GM19351 (cell line): ENCODE measurements around the gene COQ9.
"Not testable (repeated sequence)": the region's sequence is repeated elsewhere in the genome, so short reads cannot be mapped to it uniquely, and the experiment has no call there.

Experiments
- ATAC-seq: cut with Tn5 transposase; IDR thresholded peaks from one replicate; pipeline ENCODE4 v1.9.1; 2021; ENCODE audit warnings: mild to moderate bottlenecking, moderate library complexity; ENCODE audit not compliant: unreplicated experiment

Gene COQ9

DNA sequence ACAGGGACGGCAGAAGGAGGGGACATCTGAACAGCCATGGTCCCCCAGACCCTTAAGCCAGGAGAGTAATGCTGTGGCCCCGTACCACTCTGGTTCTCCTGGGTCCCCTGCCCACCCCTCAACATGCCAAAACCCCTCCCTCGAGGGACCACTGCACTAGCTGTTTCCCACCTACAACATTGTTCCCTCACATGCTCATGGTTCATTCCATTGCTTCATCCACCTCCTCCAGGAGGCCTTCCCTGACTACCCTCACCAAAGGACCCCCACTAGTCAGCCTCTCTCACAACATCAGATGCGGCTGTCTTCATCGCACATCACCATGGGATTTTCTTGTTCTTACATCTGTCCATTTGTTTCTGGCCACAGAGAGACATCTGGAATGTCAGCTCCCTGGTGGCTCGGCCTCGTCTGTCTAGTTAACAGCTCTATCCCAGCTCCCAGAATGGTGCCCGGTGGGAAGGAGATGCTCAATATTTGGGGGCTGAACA, 37.3 kb downstream of the COQ9 start:
- ATAC-seq: no peak

DNA sequence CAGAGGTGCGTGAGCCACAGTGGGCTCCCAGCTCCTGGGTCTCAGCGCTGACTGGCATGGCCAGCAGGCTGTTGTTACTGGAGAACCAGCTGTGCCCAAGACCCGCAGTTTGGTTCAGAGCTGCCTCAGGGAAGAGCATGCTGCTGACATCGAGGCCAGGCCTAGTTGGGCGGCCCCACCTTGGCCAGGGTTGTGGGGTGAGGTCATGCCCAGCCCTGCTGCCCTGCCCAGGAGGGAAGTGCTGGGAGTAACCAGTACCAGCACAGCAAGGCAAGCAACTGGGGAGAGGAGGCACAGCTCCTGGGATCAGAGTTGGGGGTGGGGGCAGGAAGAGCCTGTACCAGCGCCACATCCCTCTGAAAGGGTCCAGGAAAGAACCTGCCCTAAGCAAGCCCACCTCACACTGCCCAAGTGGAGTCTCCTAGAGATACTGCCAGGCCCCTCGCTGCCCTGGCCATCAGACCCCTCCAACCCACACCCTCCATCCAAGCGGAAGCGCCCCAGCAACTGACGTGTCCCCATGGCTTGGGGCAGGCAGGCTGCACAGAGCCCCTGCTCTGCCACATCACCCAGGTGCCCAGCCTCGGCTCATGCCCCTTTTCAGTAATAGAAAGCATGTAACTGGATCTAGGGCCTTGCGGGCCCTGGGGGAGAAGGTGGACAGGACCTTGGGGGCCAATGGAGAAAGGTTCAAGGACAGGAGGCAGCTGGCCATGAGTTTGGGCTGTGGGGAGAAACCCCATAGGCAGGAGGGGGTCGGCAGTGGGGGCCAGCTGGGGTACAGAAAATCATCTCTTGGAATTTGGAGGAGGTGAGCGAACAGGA, 38.0 kb downstream of the COQ9 start:
- ATAC-seq: no peak

GRCh38 chr16:57485916-57486857, 38.9 kb downstream of the COQ9 start, which contains the start of gene DOK4:
DOK4 (minus strand) TSS chr16:57486493; CDS start chr16:57479507, 6,986 bp downstream.
- peak; percentile 85 for ATAC-seq

- no peak for ATAC-seq
These were observed 39.9 kb downstream of the COQ9 start for GRCh38 chr16:57486858-57487834.

DNA sequence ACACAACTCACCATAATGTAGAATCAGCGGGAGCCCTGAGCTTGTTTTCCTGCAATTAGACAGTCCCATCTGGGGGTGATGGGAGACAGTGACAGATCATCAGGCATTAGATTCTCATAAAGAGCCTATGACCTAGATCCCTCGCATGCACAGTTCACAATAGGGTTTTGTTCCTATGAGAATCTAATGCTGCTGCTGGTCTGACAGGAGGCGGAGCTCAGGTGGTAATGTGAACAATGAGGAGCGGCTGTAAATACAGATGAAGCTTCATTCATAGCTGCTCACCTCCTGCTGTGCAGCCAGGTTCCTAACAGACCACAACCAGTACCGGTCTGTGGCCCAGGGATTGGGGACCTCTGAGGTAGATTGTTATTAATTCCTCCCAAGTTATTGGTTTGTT, 42.0 kb downstream of the COQ9 start:
- ATAC-seq: no peak

- ATAC-seq: no peak
These were observed 46.5 kb downstream of the COQ9 start for GRCh38 chr16:57493767-57494166.

GRCh38 chr16:57497121-57497520, 49.8 kb downstream of the COQ9 start:
- no peak for ATAC-seq

DNA sequence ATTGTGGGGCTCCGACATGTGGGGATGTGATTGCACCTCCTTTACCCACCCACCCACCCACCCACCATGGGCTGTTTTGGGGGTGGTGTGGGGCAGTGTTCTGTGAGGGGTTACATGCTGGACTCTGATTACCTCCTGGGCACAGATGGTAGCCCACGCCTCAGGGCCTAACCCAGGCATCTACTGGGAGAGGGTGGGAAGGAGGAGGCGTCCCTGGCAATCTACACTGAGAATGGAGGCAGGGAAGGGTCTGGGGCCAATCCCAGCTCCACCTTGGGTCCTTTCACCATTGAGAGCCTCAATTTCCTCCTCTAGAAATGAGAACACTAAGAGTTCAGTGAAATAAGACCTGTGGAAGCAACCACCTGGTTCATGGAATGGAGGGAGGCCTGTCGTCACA, 50.8 kb downstream of the COQ9 start:
- ATAC-seq: no peak

DNA sequence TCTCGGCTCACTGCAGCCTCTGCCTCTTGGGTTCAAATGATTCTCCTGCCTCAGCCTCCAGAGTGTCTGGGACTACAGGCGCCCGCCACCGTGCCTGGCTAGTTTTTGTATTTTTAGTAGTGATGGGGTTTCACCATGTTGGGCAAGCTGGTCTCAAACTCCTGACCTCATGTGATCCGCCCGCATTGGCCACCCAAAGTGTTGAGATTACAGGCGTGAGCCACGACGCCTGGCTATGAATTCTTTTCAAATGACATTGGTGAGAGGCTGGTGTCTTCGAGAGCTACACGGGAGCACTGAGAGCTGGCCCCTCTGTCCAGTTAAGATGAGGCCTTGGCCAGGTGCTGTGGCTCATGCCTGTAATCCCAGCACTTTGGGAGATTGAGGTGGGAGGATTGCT, 52.7 kb downstream of the COQ9 start:
- not testable (repeated sequence) for ATAC-seq

DNA sequence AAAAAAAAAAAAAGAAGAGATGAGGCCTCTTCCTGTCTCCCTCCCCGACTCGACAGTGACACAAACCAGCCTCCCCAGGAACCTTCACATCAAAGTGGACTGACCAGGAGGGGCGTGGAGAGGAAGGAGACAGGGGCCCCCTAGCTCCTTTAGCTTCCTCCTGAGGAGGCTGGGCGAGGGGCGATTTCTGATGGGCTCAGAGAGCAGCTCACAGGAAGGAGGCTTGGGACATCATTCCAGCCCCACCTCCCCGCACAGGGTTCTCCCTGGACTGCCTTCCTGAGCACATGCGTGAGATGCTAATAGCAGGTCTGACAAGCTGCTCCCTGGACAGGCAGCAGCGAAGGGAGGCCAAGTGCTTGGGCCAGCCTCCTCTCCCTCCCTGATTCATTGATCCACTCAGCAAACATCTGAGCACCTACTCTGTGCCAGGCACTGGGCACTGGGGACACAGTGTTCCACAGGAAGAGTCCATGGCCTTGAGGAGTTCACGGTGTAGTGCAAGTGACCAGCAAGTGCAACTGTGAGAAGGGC, 53.4 kb downstream of the COQ9 start:
- no peak for ATAC-seq

DNA sequence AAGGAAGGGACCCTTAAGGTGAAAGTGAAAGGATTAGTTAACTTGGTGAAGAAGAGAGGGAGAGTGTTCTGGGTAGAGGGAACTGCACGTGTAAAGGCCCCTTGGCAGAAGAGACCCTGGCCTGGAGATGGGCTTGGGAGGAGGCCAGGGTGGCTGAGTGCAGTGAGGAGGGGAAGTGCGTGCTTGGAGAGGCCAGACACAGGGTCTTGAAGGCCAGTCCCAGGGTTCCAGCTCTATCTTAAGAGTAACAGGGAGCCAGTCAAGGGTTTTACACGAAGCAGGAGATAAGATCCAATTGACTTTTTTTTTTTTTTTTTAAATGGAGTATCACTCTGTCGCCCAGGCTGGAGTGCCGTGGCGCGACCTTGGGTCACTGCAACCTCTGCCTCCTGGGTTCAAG, 54.2 kb downstream of the COQ9 start:
- ATAC-seq: no peak

DNA sequence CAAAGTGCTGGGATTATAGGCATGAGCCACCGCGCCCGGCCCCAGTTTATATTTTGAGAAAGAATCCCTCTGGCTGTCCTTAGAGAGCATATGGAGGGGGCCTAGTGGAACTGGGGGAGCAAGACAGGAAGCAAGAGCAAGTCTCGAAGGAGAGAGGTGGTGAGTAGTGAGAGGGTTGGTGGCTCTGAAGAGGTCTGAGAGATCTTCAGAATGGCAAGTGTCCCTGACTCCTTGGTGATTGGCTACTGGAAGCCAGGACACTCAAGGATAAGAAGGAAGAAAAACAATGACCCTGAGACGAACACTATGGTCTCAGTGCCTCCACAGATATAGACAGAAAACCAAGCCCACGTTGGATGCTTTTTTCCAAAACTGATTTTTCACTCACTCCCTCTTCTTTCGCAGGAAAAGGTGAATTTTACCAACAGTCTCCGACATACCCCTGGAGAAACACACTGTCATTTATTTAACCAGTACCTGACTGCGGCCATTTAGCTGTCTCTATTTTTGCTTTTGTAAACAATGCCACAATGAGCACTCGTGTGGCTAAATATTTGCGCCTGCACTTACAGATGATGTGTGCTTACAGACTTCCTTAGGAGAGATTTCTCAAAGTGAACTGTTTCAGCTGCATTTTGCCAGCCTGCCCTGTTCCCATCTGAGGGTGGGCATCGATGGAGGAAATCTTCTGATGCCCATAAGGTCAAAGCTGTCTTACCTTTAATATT, 54.9 kb downstream of the COQ9 start:
- no peak for ATAC-seq

DNA sequence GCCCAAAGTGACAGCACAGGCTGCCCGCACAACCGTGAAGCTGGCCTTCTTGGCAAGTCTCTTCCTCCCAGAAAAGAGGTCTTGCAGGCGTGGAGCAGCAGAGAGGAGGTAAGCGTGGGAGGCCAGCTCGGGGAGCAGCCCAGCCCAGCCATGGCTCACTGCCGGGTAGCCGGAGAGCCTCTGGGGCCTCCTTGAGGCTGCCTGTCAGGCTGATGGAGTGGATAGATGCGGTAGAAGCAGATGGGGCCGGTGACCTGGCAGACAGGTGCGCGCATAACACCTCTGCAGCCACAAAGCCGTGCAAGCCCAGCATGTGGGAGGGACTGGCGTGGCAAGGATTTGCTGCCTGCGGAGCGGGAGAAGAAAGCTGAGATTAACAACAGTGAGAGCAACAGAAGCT, 56.1 kb downstream of the COQ9 start:
- no peak for ATAC-seq

DNA sequence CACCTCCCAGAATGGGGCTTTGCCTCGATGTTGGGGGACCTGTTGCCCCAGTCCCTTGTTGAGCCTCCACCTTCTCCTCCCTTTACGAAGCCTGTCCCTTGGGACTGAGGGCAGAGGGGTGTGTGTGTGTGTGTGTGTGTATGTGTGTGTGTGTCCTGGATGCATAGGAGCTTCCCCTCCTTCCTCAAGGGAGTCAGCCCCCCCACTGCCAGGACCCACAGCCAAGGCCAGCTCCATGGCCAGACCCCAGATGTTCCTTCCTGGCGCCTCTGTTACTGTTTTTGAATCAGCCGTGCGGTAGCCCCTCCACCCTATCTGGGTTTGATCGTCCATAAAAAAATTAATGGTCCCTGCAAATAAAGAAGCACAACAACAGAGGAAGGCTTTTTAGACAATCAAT, 56.7 kb downstream of the COQ9 start:
- ATAC-seq: no peak

GRCh38 chr16:57504491-57504890, 57.2 kb downstream of the COQ9 start:
- ATAC-seq: no peak

GRCh38 chr16:57505169-57505568, 57.9 kb downstream of the COQ9 start:
- ATAC-seq: no peak

GRCh38 chr16:57507136-57508034, 60.1 kb downstream of the COQ9 start:
- no peak for ATAC-seq

- ATAC-seq: no peak
These were observed 60.8 kb downstream of the COQ9 start for GRCh38 chr16:57508035-57508425.
